Pancreas (tissue), 10 donors: ENCODE results near the gene ARID3A. TPM values are rescaled to one million over a fixed set of nuclear protein-coding genes. Genes with fewer than 3 reads are reported as not detected.

ENCODE experiments used
- ATAC-seq, 4 donors: fragments of 200-7000 bp; cut with Tn5 transposase; one replicate each; pipeline versions ENCODE4 v1.8.0 to v1.9.1; 2020; ENCODE audit warnings: mild to moderate bottlenecking in 4 of 4, moderate library complexity in 4 of 4
- DNase-seq, 6 donors: peaks; one replicate each; pipeline ENCODE4 v3.0.0-alpha.2; 2020
- FAIRE-seq: peaks from 2 replicates; lab custom pipeline; 2012; peaks lifted over from hg19 to GRCh38; lab: Jason Lieb, UNC
- H3K27ac ChIP-seq, 4 donors: fragments of 200-600 bp; sonication (generic); 1 replicate in 3 of 4; 2 replicates in 1 of 4; pipeline versions ENCODE4 v1.5.0 to v1.8.0; 2020
- H3K27me3 ChIP-seq, 4 donors: fragments of 200-600 bp; one replicate each; pipeline ENCODE4 v1.8.0; 2021
- H3K36me3 ChIP-seq, 3 donors: fragments of 200-600 bp; sonication (generic) in 1 of 3; one replicate each; pipeline versions ENCODE4 v1.5.0 to v1.8.0; 2020 to 2021
- H3K4me1 ChIP-seq, 3 donors: fragments of 200-600 bp; one replicate each; pipeline ENCODE4 v1.8.0; 2021
- H3K4me3 ChIP-seq, 4 donors: fragments of 200-600 bp; sonication (generic) in 2 of 4; one replicate each; pipeline versions ENCODE4 v1.5.0 to v1.8.0; 2020 to 2021
- H3K9me3 ChIP-seq, 4 donors: fragments of 200-600 bp; one replicate each; pipeline ENCODE4 v1.8.0; 2021
- WGBS, 2 donors: extraction: QIAGEN DNeasy Blood & Tissue Kit; methylation state at CpG; one replicate each; pipeline ENCODE4 v1.1.7; 2013; 5-methylcytosine and 5-hydroxymethylcytosine counted together
- intact Hi-C, 3 donors: fragments of 100-400 bp; cut with DNase I; formaldehyde crosslinking; loops; one replicate each; pipeline versions ENCODE4 v1.11.1 to v1.14.2; 2022
- polyA plus RNA-seq, 2 donors: library from polyadenylated mRNA; stranded (reverse); fragments of 200-250 nt; gene quantifications; one replicate each; pipeline ENCODE4 v1.2.3, GENCODE V29; 2013
- total RNA-seq, 6 donors: library from RNA; stranded (reverse); fragmentation: NEBNext Ultra II Directional in 4 of 6; extraction: Animal tissue kit (Norgen Biotek cat#: 25700) in 4 of 6; gene quantifications; one replicate each; pipeline versions ENCODE4 v1.2.1 to v1.2.4, GENCODE V29; 2021 to 2023
- TF ChIP-seq, protein P1 (sequence below), 4 donors: fragments of 200-600 bp; sonication (generic) in 3 of 4; IDR thresholded peaks; one replicate each; pipeline versions ENCODE4 v1.5.0 to v1.8.0; 2021; ENCODE audit warnings: antibody characterized with exemption in 4 of 4
- donor health status: healthy with polysubstance abuse.
- donor health status: DM: no; HTN: no; CAD: no; lungs with moderate emphysema.
- donor health status: DM: no; HTN: no; CAD: no.
- donor health status: control.
- donor health status: control.
- donor health status: Bipolar disorder and iron deficiency.
- donor health status: DM: yes; HTN: yes; CAD: no.
- donor health status: DM: no; HTN: no; CAD: no.
- donor health status: DM: no; HTN: no; CAD: no.
- donor health status: DM: yes; HTN: yes; CAD: no.

ARID3A gene
- total and polyA plus RNA-seq, 8 donors = 4.6 to 8.5 (median 7.1) TPM

DNA sequence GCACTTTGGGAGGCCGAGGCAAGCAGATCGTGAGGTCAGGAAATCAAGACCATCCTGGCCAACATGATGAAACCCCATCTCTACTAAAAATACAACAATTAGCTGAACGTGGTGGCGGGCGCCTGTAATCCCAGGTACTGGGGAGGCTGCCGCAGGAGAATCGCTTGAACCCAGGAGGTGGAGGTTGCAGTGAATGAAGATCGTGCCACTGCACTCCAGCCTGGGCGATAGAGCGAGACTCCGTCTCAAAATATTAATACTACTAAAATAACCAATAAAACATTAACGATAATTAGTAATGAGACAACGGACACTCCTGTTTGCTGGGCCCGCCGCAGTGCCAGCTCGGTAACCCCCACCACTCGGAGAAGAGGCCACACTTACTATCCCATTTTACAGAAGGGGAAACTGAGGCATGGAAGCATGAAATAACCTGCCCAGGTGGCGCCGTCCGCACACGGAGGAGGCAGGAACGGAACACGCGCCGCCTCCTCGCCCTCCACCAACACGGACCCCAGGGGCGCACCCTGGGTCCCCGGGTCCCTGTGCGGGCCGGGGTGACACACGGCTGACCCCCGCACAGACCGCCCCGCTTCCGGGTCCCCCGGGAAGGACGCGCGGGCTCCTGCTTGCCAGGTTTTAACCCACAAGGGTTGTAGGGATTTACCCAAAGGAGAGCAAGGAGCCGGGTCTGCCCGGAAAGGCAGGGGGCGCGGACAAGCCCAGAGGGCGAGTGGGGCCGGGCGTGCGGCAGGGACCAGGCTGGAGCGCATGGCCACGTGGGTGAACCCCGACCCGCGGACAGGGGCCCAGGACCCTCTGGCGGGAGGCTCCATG is 14.4 kb upstream of the ARID3A start:
- DNase-seq = peak in 2 of 6 donors; percentile 53 to 82
- Histone ChIP-seq H3K27ac (no peak overlapping the region), H3K9me3 (no peaks in the 10 kb centered on the region), H3K4me3 (no peak overlapping the region), H3K36me3 (no peaks in the 10 kb centered on the region), H3K27me3 (no peaks in the 10 kb centered on the region), H3K4me1 (peaks cover 0 to 17% (median 3%) of the 10 kb centered on the region in 3 donors)
- no peak for FAIRE-seq
- ATAC-seq = no peak
- TF ChIP-seq, protein P1, sequence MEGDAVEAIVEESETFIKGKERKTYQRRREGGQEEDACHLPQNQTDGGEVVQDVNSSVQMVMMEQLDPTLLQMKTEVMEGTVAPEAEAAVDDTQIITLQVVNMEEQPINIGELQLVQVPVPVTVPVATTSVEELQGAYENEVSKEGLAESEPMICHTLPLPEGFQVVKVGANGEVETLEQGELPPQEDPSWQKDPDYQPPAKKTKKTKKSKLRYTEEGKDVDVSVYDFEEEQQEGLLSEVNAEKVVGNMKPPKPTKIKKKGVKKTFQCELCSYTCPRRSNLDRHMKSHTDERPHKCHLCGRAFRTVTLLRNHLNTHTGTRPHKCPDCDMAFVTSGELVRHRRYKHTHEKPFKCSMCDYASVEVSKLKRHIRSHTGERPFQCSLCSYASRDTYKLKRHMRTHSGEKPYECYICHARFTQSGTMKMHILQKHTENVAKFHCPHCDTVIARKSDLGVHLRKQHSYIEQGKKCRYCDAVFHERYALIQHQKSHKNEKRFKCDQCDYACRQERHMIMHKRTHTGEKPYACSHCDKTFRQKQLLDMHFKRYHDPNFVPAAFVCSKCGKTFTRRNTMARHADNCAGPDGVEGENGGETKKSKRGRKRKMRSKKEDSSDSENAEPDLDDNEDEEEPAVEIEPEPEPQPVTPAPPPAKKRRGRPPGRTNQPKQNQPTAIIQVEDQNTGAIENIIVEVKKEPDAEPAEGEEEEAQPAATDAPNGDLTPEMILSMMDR (IDR thresholded peaks at IDR 0.05) = no peak
- intact Hi-C loops = loop anchor here in 1 of 3 donors (5.0 kb wide), 1 partner anchor 139 kb away; no protein-coding TSS in a partner anchor
- 86 to 89% methylated on average over 45 to 54 of the region's 54 CpGs for WGBS, 2 donors

DNA sequence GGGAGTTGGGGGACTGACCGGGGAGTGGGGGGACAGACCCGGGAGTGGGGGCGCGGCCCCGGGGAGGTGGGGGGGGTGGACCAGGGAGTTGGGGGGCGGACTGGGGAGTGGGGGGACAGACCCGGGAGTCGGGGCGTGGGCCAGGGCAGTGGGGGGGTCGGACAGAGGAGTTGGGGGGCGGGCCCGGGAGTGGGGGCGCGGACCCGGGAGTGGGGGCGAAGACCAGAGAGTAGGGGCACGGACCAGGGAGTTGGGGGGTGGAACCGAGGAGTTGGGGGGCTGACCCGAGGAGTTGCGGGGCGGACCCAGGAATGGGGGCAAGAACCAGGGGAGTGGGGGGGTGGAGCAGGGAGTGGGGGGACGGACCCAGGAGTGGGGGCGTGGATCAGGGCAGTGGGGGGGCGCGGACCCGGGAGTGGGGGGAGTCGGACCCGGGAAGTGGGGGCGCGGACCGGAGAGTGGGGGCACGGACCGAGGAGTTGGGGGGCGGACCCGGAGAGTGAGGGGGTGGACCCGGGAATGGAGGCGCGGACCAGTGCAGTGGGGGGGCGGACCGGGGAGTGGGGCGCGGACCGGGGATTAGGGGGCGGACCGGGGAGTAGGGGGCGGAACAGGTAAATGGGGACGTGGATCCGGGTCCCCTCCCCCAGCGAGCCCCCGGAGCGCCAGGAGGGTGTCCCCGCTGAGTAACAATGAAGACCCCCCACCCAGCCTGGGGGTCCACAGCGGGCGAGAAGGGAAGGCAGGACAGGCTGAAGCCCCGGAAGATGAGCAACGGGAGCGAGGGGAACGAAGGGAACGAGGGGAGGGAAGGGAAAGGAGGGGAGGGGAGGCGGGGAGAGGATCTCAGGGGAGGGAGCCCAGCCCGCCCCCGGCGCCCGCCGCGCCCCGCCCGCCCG is 13.4 kb upstream of the ARID3A start:
- H3K9me3 ChIP-seq = no peaks in the 10 kb centered on the region
- peak in 2 of 6 donors; percentile 61 to 78 for DNase-seq
- TF ChIP-seq, protein P1 (IDR thresholded peaks at IDR 0.05) = no peak
- peak overlapping the region; percentile 35 to 92 (median 58) for H3K27ac ChIP-seq
- H3K27me3 ChIP-seq = no peaks in the 10 kb centered on the region
- 8 to 9% methylated on average over 24 to 69 of the region's 69 CpGs for WGBS, 2 donors
- ATAC-seq = no peak
- H3K4me3 ChIP-seq = peak overlapping the region; percentile 31 to 71 (median 66)
- intact Hi-C loops = loop anchor here in 1 of 3 donors (5.0 kb wide), 1 partner anchor 140 kb away; no protein-coding TSS in a partner anchor
- H3K4me1 ChIP-seq = peaks cover 7 to 24% (median 10%) of the 10 kb centered on the region in 3 donors
- FAIRE-seq = no peak
- H3K36me3 ChIP-seq = no peaks in the 10 kb centered on the region

DNA sequence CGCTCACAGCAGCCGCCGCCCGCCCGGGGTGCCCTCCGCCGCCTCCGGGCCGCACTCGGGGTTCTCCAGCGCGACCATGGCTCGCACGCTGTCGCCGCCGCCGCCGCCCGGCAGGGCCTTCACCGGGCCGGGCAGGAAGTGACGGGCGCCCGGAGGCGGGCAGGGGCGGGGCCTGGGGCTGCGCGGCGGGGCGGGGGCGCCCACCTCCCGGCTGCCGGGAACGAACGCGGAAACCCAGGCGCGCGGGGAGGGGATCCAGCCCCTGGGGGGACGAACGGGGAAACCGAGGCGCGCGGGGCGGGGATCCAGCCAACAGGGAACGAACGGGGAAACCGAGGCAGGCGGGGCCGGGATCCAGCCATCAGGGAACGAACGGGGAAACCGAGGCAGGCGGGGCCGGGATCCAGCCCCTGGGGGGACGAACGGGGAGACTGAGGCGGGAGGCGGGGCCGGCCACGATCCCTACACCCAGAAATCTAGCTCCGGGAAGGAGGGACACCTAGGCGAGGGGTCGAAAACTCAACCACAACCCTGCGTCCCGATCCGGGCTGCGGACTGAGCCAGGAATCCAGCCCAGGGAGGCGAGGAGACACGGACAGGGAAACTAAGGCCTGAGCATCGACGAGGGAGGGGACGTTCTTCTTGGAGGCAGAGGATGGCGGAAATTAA is 12.6 kb upstream of the ARID3A start, which contains the start of gene R3HDM4:
R3HDM4 (minus strand) TSS at position 140 of the 669 bp plus-strand sequence; CDS start at position 78, 62 bp downstream.
- H3K9me3 ChIP-seq = no peaks in the 10 kb centered on the region
- peaks cover 8 to 29% (median 15%) of the 10 kb centered on the region in 3 donors for H3K4me1 ChIP-seq
- peak; percentile 75 to 86 (median 79) for ATAC-seq
- TF ChIP-seq, protein P1 (IDR thresholded peaks at IDR 0.05) = no peak
- peak; percentile 74 to 94 (median 84) for DNase-seq
- H3K36me3 ChIP-seq = no peaks in the 10 kb centered on the region
- 0 to 1% methylated on average over 51 to 76 of the region's 76 CpGs for WGBS, 2 donors
- H3K27ac ChIP-seq = peak within 1 kb of the TSS; percentile 70 to 92 (median 85)
- H3K27me3 ChIP-seq = peaks cover 0 to 3% (median 0%) of the 10 kb centered on the region in 4 donors
- peak within 1 kb of the TSS; percentile 57 to 71 (median 66) for H3K4me3 ChIP-seq
- intact Hi-C loops = loop anchor here in 1 of 3 donors (5.0 kb wide), 1 partner anchor 141 kb away; no protein-coding TSS in a partner anchor
- no peak for FAIRE-seq

DNA sequence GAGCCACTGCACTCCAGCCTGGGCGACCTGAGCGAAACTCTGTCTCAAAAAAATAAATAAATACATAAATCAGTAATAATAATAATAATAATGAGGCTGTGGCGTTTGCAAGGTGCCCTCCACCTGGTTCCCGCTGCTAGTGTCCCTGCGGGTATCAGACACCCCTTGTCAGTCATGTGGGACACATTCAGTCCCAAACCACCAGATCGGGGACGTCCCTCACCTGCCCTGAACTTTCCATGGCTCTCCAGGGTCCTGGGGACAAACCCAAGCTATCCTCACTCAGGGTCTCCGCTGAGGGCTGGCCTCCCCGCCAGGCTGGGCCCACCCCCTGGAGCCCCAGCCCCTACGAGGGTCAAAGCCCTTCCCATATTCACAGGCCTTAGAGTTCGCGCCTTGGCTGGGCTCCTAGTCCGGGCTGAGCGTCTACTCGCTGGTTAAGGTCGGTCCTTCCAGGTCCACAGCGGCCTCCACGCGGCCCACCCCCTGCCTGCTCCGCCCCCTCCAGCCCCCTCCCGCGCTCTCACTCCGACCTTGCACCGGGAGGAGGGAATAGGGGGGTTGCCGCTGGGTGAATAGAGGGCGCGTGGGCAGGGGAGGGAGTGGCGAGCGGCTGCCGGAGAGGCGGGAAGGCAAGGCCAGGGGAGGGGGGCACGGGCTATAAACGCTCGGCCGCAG is 9.1 kb upstream of the ARID3A start:
- 19 to 24% methylated on average over 30 to 35 of the region's 35 CpGs for WGBS, 2 donors
- intact Hi-C loops = loop anchor here in 1 of 3 donors (5.0 kb wide), 1 partner anchor 49 kb away; no protein-coding TSS in a partner anchor
- Histone ChIP-seq H3K27ac (no peak overlapping the region), H3K36me3 (no peaks in the 10 kb centered on the region), H3K4me1 (peaks cover 8 to 15% (median 15%) of the 10 kb centered on the region in 3 donors), H3K9me3 (no peaks in the 10 kb centered on the region), H3K4me3 (peak overlapping the region in 3 of 4 donors; percentile 12 to 47 (median 27)), H3K27me3 (peaks cover 0 to 10% (median 2%) of the 10 kb centered on the region in 4 donors)
- FAIRE-seq = no peak
- ATAC-seq = peak; percentile 1 to 15 (median 5)
- DNase-seq = peak in 1 of 6 donors; percentile 61
- TF ChIP-seq, protein P1 (IDR thresholded peaks at IDR 0.05) = no peak
